ENCODE results near the gene CNFN. TPM values are rescaled to one million over a fixed set of nuclear protein-coding genes. Genes with fewer than 3 reads are reported as not detected.

The CNFN gene
- total and polyA plus RNA-seq, 10 of the 15 experiments (the other 5 are each of a cell fraction or from before 2014, with no cell fraction given): 0.60 TPM; not detected in 9

- peak overlapping the region; percentile 23; the same call in 1 of the 2 replicates for H2AFZ ChIP-seq (ENCODE audit: control insufficient read depth, low read depth, low read length)
- H3K27me3 ChIP-seq (replicated peaks in 1 of 2; ENCODE audit: control insufficient read depth in 2 of 2, insufficient read depth in 2 of 2, low read length in 1 of 2): no peaks in the 10 kb centered on the region
- intact Hi-C loops (cut with micrococcal nuclease; ENCODE audit: unreplicated experiment): no loop called here
- BruUV-seq (replicated peaks): no TSS peak
- peak overlapping the region; percentile 60 for H3K4me3 ChIP-seq
- FAIRE-seq (peak; percentile 74), ATAC-seq (peak; percentile 69), DNase-seq (ENCODE audit: low read depth, low spot score) (no peak)
- peaks cover 0 to 5% of the 10 kb centered on the region in 2 experiments; a peak in 3 of 4 replicates for H3K36me3 ChIP-seq (ENCODE audit: control insufficient read depth in 2 of 2, insufficient read depth in 2 of 2, low read length in 1 of 2)
- ChIA-PET SMC1A (ENCODE audit: uncharacterized antibody, unreplicated experiment) (interaction anchor here (0.9 to 1.8 kb wide), 4 partner anchors 28 to 36 kb away, joined by 3 to 5 read pairs (median 4); no protein-coding TSS in a partner anchor), CTCF (interaction anchor here (0.6 to 4.9 kb wide), 13 partner anchors 9 to 301 kb away, joined by 3 to 22 read pairs (median 4); partner anchors contain the start of gene POU2F2), POLR2A (interaction anchor here (0.6 to 1.7 kb wide), 2 partner anchors 15 to 22 kb away, joined by 4 to 5 read pairs; no protein-coding TSS in a partner anchor), RAD21 (ENCODE audit: unreplicated experiment) (interaction anchor here (0.5 to 1.3 kb wide), 3 partner anchors 22 to 269 kb away, joined by 3 to 4 read pairs (median 3); no protein-coding TSS in a partner anchor)
- H3K79me2 ChIP-seq (ENCODE audit: control insufficient read depth, insufficient read depth, low read length): peaks cover 5% of the 10 kb centered on the region
- H3K27ac ChIP-seq (ENCODE audit: control insufficient read depth, insufficient read depth): no peak overlapping the region
- no peaks in the 10 kb centered on the region for H4K20me1 ChIP-seq (ENCODE audit: control insufficient read depth, insufficient read depth)
- H3K4me2 ChIP-seq (ENCODE audit: control insufficient read depth, insufficient read depth): peak overlapping the region; percentile 77
- no peak overlapping the region for H3K9ac ChIP-seq (ENCODE audit: control insufficient read depth, insufficient read depth, low read length)
- in situ Hi-C loops (cut with MboI): no loop called here
- no peaks in the 10 kb centered on the region for H3K9me3 ChIP-seq (replicated peaks; ENCODE audit: control insufficient read depth, insufficient read depth, low read length)
- WGBS (ENCODE audit: insufficient coverage, insufficient replicate concordance, low lambda C conversion rate, missing lambda C conversion rate): 3% methylated on average over 65 of the region's 80 CpGs
- H3K4me1 ChIP-seq (ENCODE audit: control insufficient read depth, insufficient read depth, low read length): peaks cover 5% of the 10 kb centered on the region
- TF ChIP-seq YBX1 (IDR thresholded peaks at IDR 0.05): no peak
- no peak for TF ChIP-seq ZNF207 (IDR thresholded peaks at IDR 0.05; ENCODE audit: borderline replicate concordance)
- TF ChIP-seq SREBF2 (IDR thresholded peaks at IDR 0.05; ENCODE audit: low read length): no peak
- TF ChIP-seq PAX8 (IDR thresholded peaks at IDR 0.05): no peak
- no peak for TF ChIP-seq HDAC2 (IDR thresholded peaks at IDR 0.05)
- no peak for TF ChIP-seq DPF2 (IDR thresholded peaks at IDR 0.05)
- no peak for TF ChIP-seq CREM (IDR thresholded peaks at IDR 0.05; ENCODE audit: low read depth)
- TF ChIP-seq SMAD1 (IDR thresholded peaks at IDR 0.05; ENCODE audit: low read depth, partially characterized antibody): no peak
- TF ChIP-seq LARP7 (IDR thresholded peaks at IDR 0.05): no peak
- no peak for TF ChIP-seq NRF1 (conservative IDR thresholded peaks at IDR 0.05; ENCODE audit: low read depth, low read length)
- TF ChIP-seq MTA2 (IDR thresholded peaks at IDR 0.05; ENCODE audit: low read depth): no peak
- TF ChIP-seq ZNF622 (IDR thresholded peaks at IDR 0.05): no peak
- no peak for TF ChIP-seq BMI1 (IDR thresholded peaks at IDR 0.05; ENCODE audit: borderline replicate concordance)
- TF ChIP-seq PAX5 (IDR thresholded peaks at IDR 0.05; ENCODE audit: borderline replicate concordance, low read depth, low read length): no peak
- TF ChIP-seq NFXL1 (IDR thresholded peaks at IDR 0.05; ENCODE audit: borderline replicate concordance): no peak
- TF ChIP-seq USF2 (IDR thresholded peaks at IDR 0.05; ENCODE audit: borderline replicate concordance, low read depth, low read length): no peak
- no peak for TF ChIP-seq ZBTB11 (CRISPR knock-in tag; IDR thresholded peaks at IDR 0.05)
- TF ChIP-seq PBX3 (IDR thresholded peaks at IDR 0.05; ENCODE audit: insufficient replicate concordance, low read depth, low read length): no peak
Observed at GRCh38 chr19:42401365-42402303, 11.5 kb upstream of the CNFN start.

Measured in GM12878 (cell line).